H4 (cell line): ENCODE results near the gene PROSER2. TPM values are rescaled to one million over a fixed set of nuclear protein-coding genes. Genes with fewer than 3 reads are reported as not detected.

ENCODE experiments used
- DNase-seq: peaks from one replicate; pipeline ENCODE4 v3.0.0-alpha.2; 2015; ENCODE audit warnings: low spot score
- total RNA-seq: library from RNA; depleted of rRNA; stranded (reverse); fragments of >200 nt; shearing (Covaris generic); gene quantifications from 2 replicates; pipeline ENCODE4 v1.2.3, GENCODE V29; 2014

The PROSER2 gene
- total RNA-seq, 1 experiment from 2014 or later = 1.9 TPM

GRCh38 chr10:11869219-11869618, 46.1 kb downstream of the PROSER2 start:
- no peak for DNase-seq

DNA sequence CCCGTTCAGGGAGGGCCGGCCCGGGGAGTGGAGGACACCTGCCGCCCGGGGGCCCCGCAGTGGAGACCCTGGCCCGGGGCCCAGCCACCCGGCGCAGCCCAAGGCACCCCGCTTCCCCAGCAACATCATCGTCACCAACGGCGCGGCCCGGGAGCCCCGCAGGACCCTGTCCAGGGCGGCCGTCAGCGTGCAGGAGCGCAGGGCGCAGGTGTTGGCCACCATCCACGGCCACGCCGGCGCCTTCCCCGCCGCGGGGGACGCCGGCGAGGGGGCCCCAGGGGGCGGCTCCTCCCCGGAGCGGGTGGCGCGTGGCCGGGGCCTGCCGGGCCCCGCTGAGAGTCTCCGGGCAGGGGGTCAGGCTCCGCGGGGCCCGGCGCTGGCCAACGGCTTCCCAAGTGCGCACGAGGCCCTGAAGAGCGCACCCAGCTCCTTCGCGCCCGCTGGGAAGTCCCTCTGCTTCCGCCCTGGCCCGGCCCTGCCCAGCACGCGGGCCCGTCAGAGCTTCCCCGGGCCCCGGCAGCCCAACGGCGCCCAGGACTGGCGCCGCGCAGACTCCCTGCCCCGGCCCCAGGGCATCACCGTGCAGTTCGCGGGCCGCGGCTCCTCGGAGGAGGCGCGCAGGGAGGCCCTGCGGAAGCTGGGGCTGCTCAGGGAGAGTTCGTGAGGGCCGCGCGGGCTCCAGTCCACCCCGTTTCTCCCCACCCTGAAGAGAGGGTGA, 46.7 kb downstream of the PROSER2 start:
- DNase-seq = no peak

- DNase-seq = no peak
Measured at GRCh38 chr10:11870461-11870780, 47.3 kb downstream of the PROSER2 start.

DNA sequence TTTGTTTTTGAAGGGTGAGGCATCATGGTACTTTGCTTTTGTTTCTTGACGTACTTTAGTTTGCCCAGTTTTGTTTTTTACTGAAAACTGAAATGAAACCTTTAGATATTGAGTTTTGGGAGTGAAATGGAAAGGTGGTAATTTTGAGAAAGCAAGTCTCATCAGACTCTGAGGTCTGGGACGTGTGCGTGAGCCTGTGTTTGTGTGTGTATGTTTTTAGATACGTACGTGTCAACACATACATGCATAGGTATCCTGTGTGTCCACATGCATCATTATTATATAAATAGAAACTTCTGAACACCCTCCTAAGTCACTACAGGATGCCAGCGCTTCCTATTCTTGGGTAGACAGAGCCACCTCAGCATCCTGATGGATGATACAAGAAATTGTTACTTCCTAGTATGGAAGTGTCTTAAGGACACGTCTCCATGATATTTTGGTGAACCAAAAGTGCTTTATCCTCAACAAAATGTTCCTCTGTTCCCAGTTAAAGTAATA, 47.8 kb downstream of the PROSER2 start:
- DNase-seq = no peak

DNA sequence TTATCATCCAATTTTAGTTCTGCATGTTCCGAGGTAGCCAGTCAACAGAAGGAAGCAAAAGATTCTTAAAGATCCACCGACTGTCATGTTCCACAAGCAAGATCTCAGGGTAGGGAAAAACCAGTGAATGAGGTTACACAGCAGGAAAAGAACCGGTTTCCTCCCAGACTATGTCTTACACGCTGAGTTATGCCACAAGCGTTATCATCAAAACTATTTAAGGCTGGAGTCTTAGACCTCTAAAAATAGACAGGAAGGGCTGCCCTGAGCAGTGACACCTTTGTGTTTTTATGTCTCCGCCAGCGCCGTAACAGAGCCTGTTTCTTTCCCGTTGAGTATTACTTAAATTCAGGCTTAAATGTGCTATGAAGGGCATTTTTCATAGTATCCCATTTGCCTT, 48.3 kb downstream of the PROSER2 start:
- DNase-seq = no peak

- peak; percentile 21 for DNase-seq
Measured at GRCh38 chr10:11874568-11875493, 51.7 kb downstream of the PROSER2 start.

DNA sequence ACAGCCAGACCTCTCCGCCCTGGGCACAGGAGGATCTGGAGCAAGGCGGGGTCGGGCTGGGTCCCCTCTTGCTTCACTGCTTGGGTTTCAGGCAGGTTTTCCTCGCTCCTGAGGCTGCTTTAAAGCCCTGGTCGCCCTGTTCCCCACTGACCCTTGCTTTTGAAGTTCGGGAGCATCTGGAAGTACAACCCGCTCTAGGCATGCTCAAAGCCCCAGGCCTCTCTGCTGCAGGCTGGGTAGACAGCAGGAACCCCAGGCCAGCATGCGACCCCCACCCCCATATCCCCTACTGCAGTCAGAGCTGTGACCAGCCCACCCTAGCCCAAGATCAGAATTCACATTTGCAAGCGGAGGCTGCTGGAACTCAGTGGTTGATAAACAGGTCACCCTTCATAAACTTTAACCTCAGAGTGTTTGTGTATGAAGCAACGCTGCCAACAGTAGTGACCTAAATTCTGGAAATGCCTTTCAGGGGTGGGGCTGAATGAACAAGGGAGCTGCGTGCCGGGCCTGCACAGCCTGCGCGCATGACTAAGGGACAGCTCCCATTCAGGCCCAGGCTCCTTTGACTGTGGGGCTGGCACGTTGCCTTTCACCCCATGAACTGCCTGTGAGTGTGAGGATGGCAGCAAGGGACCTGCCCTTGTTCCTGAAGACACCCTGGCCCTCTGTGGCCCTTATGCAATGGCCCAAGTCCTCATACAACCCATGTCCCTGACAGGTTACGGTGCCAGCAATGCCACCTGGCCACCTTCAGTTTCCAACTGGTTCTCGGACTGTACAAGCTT, 52.5 kb downstream of the PROSER2 start:
- DNase-seq = peak; percentile 88

- no peak for DNase-seq
Measured at GRCh38 chr10:11876324-11876723, 53.2 kb downstream of the PROSER2 start.

DNA sequence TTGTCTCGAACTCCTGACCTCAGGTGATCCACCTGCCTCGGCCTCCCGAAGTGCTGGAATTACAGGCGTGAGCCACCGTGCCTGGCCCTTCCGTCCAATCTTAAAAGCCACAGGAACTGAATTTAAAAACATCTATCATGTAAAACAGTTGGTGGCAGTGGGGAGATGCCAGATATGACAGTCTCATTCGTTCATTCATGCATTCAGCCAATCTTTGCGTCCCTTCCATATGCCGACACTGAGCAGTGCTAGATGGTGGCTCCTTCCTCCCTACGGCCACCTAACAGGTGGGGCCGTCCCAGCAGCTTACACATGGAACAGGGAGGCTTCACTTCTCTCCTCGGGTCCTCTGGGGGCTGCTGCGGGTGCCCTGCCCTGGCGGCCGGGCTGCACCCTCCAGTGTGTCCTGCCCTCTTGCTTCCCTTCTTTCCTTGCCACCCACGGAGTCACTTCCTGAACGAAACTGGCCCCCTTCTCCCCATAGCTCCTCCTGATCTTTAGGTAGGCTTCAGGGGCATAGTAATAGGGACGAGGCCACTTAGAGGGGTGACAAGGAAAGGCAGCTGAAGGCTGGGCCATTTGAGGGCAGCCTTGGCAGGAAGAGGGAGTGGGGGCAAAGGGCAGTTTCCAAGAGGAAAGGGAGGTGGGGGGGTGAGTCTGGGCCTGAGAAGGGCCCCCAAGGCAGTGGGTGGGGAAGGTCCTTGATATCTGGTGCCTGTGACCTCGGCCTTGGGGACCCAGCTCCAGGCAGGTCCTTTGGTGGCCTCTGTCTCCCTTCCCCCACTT, 53.8 kb downstream of the PROSER2 start:
- no peak for DNase-seq

GRCh38 chr10:11877591-11877905, 54.4 kb downstream of the PROSER2 start:
- DNase-seq = no peak

DNA sequence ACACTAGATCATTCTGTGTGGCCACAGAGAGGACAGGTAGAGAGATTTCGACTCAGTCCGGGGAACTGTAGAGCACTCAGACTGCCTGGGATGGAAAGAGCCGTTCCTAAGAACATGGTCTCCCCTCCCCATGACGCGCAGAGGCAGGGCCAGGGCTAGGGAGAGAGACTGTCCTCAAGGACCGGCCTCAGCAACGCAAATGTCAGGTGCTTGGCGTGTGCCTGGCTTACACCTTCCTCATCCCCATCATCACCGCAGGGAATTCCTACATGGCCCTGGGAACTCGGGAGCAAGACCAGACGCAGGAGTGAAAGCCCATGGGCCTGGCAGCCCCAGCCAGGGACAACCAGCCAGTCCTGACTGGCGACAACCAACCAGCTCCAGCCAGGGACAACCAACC, 55.6 kb downstream of the PROSER2 start:
- no peak for DNase-seq

DNA sequence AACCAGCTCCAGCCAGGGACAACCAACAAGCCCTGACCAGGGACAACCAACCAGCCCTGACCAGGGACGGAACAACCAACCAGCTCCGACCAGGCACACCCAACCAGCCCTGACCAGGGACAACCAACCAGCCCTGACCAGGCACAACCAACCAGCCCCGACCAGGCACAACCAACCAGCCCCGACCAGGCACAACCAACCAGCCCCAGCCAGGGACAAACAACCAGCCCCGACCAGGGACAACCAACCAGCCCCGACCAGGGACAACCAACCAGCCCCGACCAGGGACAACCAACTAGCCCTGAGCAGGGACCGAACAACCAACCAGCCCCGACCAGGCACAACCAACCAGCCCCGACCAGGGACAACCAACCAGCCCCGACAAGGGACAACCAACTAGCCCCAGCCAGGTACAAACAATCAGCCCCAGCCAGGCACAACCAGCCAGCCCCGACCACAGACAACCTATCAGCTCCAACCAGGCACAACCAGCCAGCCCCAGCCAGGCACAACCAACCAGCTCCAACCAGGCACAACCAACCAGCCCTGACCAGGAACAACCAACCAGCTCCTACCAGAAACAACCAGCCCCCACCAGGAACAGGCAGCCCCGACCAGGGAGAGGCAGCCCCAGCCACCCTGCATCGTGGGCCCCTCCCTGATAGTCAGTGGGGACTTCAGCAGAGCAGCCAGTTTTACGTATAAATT, 56.4 kb downstream of the PROSER2 start:
- DNase-seq = no peak

- no peak for DNase-seq
Measured at GRCh38 chr10:11880151-11881029, 57.2 kb downstream of the PROSER2 start.

DNA sequence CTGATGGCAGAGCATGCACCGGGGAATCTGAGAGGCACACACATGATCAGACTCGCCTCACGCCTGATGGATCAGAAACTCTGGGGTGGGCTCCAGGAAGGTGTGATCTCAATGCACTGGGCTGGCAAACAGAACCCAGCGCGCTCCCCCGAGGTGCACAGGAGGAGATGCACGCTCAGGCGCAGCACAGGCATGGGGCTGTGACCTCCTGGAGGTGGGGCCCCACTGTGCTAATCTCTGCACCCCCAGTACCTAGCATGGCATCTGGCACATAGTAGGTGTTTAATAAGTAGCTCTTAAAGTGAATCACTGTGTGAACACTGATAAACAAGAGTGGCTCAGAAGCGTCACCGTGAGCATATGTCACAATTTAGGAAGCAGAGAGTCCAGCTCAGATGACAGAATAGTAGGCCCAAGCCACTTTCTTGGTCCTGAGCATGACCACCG, 57.9 kb downstream of the PROSER2 start:
- no peak for DNase-seq

GRCh38 chr10:11881477-11882417, 58.6 kb downstream of the PROSER2 start:
- peak; percentile 23 for DNase-seq

DNA sequence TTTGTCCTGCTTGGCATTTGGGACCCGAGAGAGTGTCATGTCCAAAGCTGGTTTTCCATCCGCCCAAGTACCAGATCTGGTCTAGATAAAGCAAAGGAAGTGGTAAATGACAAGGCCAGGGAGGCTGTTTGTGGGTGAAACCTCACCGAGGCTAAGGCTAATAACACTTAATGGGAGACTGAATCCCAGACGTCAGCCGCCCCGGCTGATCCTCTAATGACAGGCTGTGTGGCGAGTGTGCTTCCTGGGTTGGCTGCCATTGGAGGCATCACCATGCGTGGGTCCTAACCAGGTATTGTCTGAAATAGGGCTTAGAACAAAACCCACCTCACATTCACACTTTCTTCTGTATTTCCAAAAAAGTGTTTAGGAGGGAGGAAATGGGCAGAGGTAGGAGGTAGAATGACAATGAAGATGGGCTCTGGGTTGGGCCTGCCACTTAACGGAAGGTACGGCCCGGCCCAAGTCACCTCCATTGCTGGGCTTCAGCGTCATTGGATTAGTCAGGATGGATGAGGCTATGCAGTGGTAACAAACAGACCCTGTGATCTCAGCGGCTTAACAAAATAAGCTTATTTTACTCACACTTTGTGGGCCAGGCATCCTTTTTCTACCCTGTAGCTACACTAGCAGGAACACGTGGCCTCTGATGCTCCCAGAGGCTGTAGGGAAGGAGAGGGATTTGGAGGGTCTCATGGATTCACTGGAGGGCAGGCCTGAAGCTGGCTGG, 59.7 kb downstream of the PROSER2 start:
- DNase-seq = peak; percentile 13

- DNase-seq = no peak
Measured at GRCh38 chr10:11884706-11885423, 61.7 kb downstream of the PROSER2 start.
